ENCODE results near the gene TARBP1.

DNA sequence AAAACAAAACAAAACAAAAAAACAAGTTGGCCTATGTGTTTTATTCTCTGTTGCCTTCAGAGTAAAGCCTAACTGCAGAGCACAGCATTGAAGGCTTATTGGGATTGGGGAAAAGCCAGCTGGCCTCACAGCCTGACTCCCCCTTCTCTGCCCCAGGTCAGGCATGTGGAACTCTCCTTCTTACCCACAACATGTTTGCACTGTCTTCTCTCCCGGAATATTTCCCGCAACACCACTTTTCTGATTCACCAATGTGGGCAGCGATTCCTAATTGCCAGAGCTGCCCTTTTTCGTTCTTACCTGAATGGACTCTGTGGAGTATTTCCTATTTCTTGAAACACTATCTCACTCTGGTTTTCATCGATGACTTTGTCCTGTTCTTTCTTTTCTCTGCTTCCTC is 2.8 kb upstream of the TARBP1 start:
- TF ChIP-seq, protein P1, sequence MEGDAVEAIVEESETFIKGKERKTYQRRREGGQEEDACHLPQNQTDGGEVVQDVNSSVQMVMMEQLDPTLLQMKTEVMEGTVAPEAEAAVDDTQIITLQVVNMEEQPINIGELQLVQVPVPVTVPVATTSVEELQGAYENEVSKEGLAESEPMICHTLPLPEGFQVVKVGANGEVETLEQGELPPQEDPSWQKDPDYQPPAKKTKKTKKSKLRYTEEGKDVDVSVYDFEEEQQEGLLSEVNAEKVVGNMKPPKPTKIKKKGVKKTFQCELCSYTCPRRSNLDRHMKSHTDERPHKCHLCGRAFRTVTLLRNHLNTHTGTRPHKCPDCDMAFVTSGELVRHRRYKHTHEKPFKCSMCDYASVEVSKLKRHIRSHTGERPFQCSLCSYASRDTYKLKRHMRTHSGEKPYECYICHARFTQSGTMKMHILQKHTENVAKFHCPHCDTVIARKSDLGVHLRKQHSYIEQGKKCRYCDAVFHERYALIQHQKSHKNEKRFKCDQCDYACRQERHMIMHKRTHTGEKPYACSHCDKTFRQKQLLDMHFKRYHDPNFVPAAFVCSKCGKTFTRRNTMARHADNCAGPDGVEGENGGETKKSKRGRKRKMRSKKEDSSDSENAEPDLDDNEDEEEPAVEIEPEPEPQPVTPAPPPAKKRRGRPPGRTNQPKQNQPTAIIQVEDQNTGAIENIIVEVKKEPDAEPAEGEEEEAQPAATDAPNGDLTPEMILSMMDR (IDR thresholded peaks at IDR 0.05): no peak
- no peak for TF ChIP-seq POLR2A (IDR thresholded peaks at IDR 0.05)

Data from thyroid gland (tissue), 4 donors.